GM12874 (cell line): Measurements from ENCODE around the gene ASRGL1.

ENCODE experiments used
- TF ChIP-seq, protein P1 (sequence below): IDR thresholded peaks from 2 replicates; pipeline ENCODE4 v1.5.1; 2011; ENCODE audit warnings: low read depth, mild to moderate bottlenecking, control low read depth, low read length, moderate library complexity; ENCODE audit not compliant: insufficient read depth

Gene ASRGL1

DNA sequence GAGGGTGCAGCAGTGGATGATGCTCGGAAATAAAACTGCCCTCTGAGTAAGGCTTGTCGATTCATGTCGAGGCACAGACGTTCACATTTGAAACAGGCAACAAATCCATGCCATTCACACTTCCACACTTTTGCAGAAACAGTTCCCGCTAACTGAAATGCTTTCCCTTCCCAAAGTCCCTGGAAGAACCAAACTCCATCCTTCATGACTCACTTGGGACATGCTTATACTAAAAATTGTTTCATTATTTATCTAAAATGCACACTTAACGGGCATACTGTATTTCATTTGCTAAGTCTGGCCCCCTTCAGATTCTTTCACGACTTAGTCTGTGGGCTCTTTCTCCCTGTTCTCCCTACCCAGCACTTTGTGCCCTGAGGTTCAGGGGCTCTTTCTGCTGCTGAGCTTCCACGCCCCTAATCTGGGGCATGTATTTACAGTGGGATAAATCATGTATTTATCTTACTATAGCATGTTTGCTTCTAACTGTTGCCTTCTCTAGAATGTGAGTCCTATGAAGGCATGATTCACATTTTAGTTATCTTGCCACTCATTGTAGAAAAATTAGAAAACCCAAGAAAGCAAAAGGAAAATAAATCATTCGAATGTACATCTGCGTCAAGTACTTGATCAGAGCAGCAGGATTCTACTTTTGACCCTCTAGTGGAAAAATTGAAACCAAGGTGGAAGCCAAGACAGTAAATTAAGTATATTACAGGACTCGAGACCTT lies 94.1 kb downstream of the ASRGL1 start:
- TF ChIP-seq, protein P1, sequence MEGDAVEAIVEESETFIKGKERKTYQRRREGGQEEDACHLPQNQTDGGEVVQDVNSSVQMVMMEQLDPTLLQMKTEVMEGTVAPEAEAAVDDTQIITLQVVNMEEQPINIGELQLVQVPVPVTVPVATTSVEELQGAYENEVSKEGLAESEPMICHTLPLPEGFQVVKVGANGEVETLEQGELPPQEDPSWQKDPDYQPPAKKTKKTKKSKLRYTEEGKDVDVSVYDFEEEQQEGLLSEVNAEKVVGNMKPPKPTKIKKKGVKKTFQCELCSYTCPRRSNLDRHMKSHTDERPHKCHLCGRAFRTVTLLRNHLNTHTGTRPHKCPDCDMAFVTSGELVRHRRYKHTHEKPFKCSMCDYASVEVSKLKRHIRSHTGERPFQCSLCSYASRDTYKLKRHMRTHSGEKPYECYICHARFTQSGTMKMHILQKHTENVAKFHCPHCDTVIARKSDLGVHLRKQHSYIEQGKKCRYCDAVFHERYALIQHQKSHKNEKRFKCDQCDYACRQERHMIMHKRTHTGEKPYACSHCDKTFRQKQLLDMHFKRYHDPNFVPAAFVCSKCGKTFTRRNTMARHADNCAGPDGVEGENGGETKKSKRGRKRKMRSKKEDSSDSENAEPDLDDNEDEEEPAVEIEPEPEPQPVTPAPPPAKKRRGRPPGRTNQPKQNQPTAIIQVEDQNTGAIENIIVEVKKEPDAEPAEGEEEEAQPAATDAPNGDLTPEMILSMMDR, result no peak

DNA sequence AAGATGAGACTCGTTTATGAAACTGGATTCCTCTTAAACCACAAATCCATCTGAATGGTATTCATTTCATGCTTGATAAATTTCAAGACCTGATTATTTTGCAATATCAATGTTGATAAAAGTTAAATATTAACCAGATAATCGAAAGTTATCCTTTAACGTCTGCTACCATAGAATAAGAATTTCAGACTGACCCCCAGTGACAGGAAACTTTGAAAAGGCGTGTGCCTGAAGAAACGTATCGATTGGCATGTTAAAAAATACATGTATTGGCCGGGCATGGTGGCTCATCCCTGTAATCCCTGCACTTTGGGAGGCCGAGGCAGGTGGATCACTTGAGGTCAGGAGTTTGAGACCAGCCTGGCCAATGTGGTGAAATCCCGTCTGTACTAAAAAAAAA lies 95.4 kb downstream of the ASRGL1 start:
- TF ChIP-seq, protein P1, result no peak

GRCh38 chr11:62433141-62433903 lies 96.1 kb downstream of the ASRGL1 start:
- TF ChIP-seq, protein P1, result no peak

GRCh38 chr11:62433904-62434276 lies 96.6 kb downstream of the ASRGL1 start:
- TF ChIP-seq, protein P1, result no peak

- TF ChIP-seq, protein P1, result no peak
These were observed 98.8 kb downstream of the ASRGL1 start for GRCh38 chr11:62435846-62436660.

- TF ChIP-seq, protein P1, result no peak
These were observed 100.4 kb downstream of the ASRGL1 start for GRCh38 chr11:62437616-62438015.

GRCh38 chr11:62438641-62439040 lies 101.4 kb downstream of the ASRGL1 start:
- TF ChIP-seq, protein P1, result no peak
